GM18526 (cell line): Measurements from ENCODE around the gene C1orf87.

Experiments
- POLR2A ChIP-seq: IDR thresholded peaks from 3 replicates; pipeline ENCODE4 v1.6.1; 2011; ENCODE audit not compliant: insufficient read length; ENCODE audit errors: extremely low read depth

Gene C1orf87

GRCh38 chr1:59947047-59947938 is 126.3 kb downstream of the C1orf87 start:
- no peak for TF ChIP-seq POLR2A

DNA sequence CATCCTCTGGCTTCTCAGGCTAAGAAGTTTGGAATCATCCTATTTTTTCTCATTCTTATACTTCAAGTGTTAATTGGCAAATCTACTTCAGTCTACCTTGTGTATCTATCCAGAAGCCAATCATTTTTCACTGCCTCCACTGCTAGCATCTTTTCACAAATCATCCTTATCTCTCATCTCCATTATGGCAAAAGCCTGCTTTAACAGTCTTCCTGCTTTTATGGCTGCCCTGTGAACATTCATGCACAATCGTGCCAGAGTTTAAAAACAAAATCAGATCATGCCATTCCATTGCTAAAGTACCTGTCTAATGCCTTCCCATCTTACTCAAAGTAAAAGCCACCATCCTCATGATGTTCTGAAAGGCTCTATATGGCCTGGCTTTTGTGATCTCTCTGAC is 127.8 kb downstream of the C1orf87 start:
- no peak for TF ChIP-seq POLR2A
